Sigmoid colon (tissue), 7 donors: ENCODE data around the gene MFSD2A. TPM values are rescaled to one million over a fixed set of nuclear protein-coding genes. Genes with fewer than 3 reads are reported as not detected.

Experiments used
- DNase-seq: peaks from one replicate; pipeline ENCODE4 v3.0.0-alpha.2; 2019
- H3K27ac ChIP-seq, 4 donors: fragments of 200-600 bp; sonication (generic); one replicate each; pipeline ENCODE4 v1.5.1; 2016 to 2019; ENCODE audit warnings: mild to moderate bottlenecking in 1 of 4
- H3K27me3 ChIP-seq, 3 donors: fragments of 200-600 bp; sonication (generic); one replicate each; pipeline ENCODE4 v1.5.1; 2019; ENCODE audit warnings: mild to moderate bottlenecking in 1 of 3
- H3K36me3 ChIP-seq, 4 donors: fragments of 200-600 bp; sonication (generic); one replicate each; pipeline ENCODE4 v1.5.1; 2016 to 2019
- H3K4me1 ChIP-seq, 4 donors: fragments of 200-600 bp; sonication (generic); one replicate each; pipeline ENCODE4 v1.5.1; 2017 to 2019
- H3K4me3 ChIP-seq, 4 donors: fragments of 200-600 bp; sonication (generic); one replicate each; pipeline ENCODE4 v1.5.1; 2017 to 2019; ENCODE audit warnings: mild to moderate bottlenecking in 2 of 4, moderate library complexity in 1 of 4
- H3K9me3 ChIP-seq, 4 donors: fragments of 200-600 bp in 3 of 4; sonication (generic) in 3 of 4; one replicate each; pipeline versions ENCODE4 v1.5.1 to v1.6.1; 2013 to 2019
- EP300 ChIP-seq, 4 donors: sonication (generic); formaldehyde crosslinking; IDR thresholded peaks; one replicate each; pipeline ENCODE4 v1.6.1; 2017; ENCODE audit warnings: antibody characterized with exemption in 4 of 4
- POLR2A ChIP-seq, 2 donors: fragments of 450-650 bp; IDR thresholded peaks; one replicate each; pipeline ENCODE4 v1.6.1; 2016; ENCODE audit warnings: antibody characterized with exemption in 2 of 2, mild to moderate bottlenecking in 2 of 2, moderate library complexity in 2 of 2
- POLR2AphosphoS5 ChIP-seq, 4 donors: sonication (generic); formaldehyde crosslinking; IDR thresholded peaks; one replicate each; pipeline ENCODE4 v1.6.1; 2017; ENCODE audit warnings: antibody characterized with exemption in 4 of 4
- WGBS, 2 donors: extraction: QIAGEN DNeasy Blood & Tissue Kit; methylation state at CpG; one replicate each; pipeline ENCODE4 v1.1.7; 2013; 5-methylcytosine and 5-hydroxymethylcytosine counted together
- intact Hi-C: fragments of 100-400 bp; cut with DNase I; formaldehyde crosslinking; loops from one replicate; pipeline ENCODE4 v1.15.1; 2023
- polyA plus RNA-seq, 3 donors: library from polyadenylated mRNA; stranded (reverse); fragments of 200-250 nt; gene quantifications; one replicate each; pipeline ENCODE4 v1.2.3, GENCODE V29; 2013
- total RNA-seq, 4 donors: library from RNA; depleted of rRNA; stranded (reverse); fragments of >200 nt; gene quantifications; one replicate each; pipeline ENCODE4 v1.1.0, GENCODE V29; 2016
- TF ChIP-seq, protein P1 (sequence below), 4 experiments: fragments of 450-650 bp in 3 of 4; fragments of 200-600 bp in 1 of 4; IDR thresholded peaks; one replicate each; pipeline ENCODE4 v1.5.1; 2016 to 2019; ENCODE audit warnings: antibody characterized with exemption in 4 of 4, mild to moderate bottlenecking in 3 of 4, moderate library complexity in 2 of 4
- donor health status: healthy with polysubstance abuse.
- donor health status: Bipolar disorder and iron deficiency.
- donor health status: healthy.

The MFSD2A gene
- total and polyA plus RNA-seq, 7 donors = 1.3 to 26.5 (median 5.0) TPM

DNA sequence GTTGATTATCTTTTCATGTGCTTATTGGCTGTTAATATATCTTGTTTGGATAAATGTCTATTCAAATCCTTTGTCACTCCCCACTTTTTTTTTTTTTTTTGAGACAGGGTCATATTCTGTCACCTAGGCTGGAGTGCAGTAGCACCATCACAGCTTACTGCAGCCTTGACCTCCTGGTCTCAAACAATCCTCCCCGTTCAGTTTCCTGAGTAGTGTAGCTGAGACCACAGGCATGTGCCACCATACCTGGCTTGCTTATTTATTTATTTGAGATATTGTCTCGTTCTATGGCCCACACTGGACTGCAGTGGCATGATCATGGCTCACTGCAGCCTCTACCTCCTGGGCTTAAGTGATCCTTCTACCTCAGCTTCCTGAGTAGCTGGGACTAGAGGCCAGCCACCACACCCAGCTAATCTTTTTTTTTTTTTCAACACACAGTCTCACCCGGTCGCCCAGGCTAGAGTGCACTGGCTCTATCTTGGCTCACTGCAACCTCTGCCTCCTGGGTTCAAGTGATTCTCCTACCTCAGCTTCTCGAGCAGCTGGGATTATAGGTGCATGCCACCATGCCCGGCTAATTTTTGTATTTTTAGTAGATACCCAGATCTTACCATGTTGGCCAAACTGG, 39.3 kb upstream of the MFSD2A start:
- Histone ChIP-seq H3K4me3 (no peak overlapping the region), H3K9me3 (no peaks in the 10 kb centered on the region), H3K4me1 (no peaks in the 10 kb centered on the region), H3K27ac (no peak overlapping the region), H3K27me3 (no peaks in the 10 kb centered on the region), H3K36me3 (no peaks in the 10 kb centered on the region)
- intact Hi-C loops = no loop called here
- TF ChIP-seq POLR2A (IDR thresholded peaks at IDR 0.05) (no peak), POLR2AphosphoS5 (IDR thresholded peaks at IDR 0.05) (no peak), EP300 (IDR thresholded peaks at IDR 0.05) (no peak)
- TF ChIP-seq, protein P1, sequence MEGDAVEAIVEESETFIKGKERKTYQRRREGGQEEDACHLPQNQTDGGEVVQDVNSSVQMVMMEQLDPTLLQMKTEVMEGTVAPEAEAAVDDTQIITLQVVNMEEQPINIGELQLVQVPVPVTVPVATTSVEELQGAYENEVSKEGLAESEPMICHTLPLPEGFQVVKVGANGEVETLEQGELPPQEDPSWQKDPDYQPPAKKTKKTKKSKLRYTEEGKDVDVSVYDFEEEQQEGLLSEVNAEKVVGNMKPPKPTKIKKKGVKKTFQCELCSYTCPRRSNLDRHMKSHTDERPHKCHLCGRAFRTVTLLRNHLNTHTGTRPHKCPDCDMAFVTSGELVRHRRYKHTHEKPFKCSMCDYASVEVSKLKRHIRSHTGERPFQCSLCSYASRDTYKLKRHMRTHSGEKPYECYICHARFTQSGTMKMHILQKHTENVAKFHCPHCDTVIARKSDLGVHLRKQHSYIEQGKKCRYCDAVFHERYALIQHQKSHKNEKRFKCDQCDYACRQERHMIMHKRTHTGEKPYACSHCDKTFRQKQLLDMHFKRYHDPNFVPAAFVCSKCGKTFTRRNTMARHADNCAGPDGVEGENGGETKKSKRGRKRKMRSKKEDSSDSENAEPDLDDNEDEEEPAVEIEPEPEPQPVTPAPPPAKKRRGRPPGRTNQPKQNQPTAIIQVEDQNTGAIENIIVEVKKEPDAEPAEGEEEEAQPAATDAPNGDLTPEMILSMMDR (IDR thresholded peaks at IDR 0.05) = no peak
- WGBS, 2 donors = 70 to 83% methylated on average over 6 of the region's 6 CpGs
- DNase-seq = no peak

DNA sequence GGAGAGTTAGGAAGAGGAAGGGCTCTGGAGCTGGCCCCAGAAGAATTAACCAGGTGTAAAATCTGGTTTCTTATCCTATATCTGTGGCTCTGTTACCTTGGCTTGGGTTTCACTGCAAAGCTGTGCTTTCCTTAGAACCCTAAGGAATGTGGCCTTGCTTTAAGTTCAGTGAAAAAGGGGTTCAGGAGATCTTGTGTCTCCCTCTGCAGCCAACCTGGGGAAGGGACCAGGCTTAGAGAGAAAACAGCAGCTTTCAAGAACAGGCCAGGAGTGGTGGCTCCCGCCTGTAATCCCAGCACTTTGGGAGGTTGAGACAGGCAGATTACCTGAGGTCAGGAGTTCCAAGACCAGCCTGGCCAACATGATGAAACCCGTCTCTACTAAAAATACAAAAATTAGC, 37.1 kb upstream of the MFSD2A start:
- Histone ChIP-seq H3K4me3 (no peak overlapping the region), H3K27ac (no peak overlapping the region), H3K36me3 (no peaks in the 10 kb centered on the region), H3K27me3 (peaks cover 0 to 13% (median 4%) of the 10 kb centered on the region in 3 donors), H3K9me3 (no peaks in the 10 kb centered on the region), H3K4me1 (no peaks in the 10 kb centered on the region)
- WGBS, 2 donors = 94% methylated on average over 2 of the region's 2 CpGs
- intact Hi-C loops = loop anchor here (2.0 kb wide), 1 partner anchor 55 kb away; no protein-coding TSS in a partner anchor
- DNase-seq = no peak
- TF ChIP-seq POLR2AphosphoS5 (IDR thresholded peaks at IDR 0.05) (no peak), EP300 (IDR thresholded peaks at IDR 0.05) (no peak), POLR2A (IDR thresholded peaks at IDR 0.05) (no peak)
- TF ChIP-seq, protein P1 (IDR thresholded peaks at IDR 0.05) = no peak

DNA sequence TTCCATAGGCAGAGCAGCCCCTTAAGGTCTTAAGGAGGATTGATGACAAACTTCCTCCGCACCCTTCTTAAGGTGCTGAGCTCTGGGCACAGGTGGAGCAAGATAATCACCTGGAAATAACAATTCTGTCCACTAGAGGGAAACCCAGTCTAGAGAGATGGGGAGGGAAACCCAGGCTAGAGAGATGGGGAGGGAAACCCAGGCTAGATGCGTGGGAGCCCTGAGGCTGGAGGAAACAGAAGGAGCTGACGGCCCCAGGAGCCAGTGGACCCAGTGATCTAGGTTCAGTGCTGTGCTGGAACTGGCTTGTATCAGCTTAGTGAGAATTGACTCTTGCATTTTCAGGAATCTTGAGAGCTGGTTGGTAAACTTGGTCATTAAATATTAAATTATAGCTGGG, 35.4 kb upstream of the MFSD2A start:
- TF ChIP-seq, protein P1 (IDR thresholded peaks at IDR 0.05) = peak; percentile 21 to 61 (median 38)
- TF ChIP-seq POLR2A (IDR thresholded peaks at IDR 0.05) = no peak
- no peak overlapping the region for H3K4me3 ChIP-seq
- no peak overlapping the region for H3K27ac ChIP-seq
- H3K27me3 ChIP-seq = peaks cover 0 to 13% (median 4%) of the 10 kb centered on the region in 3 donors
- WGBS, 2 donors = 9 to 24% methylated on average over 3 of the region's 3 CpGs
- H3K4me1 ChIP-seq = no peaks in the 10 kb centered on the region
- intact Hi-C loops = loop anchor here (2.0 kb wide), 1 partner anchor 53 kb away; no protein-coding TSS in a partner anchor
- no peaks in the 10 kb centered on the region for H3K36me3 ChIP-seq
- DNase-seq = no peak
- no peaks in the 10 kb centered on the region for H3K9me3 ChIP-seq

DNA sequence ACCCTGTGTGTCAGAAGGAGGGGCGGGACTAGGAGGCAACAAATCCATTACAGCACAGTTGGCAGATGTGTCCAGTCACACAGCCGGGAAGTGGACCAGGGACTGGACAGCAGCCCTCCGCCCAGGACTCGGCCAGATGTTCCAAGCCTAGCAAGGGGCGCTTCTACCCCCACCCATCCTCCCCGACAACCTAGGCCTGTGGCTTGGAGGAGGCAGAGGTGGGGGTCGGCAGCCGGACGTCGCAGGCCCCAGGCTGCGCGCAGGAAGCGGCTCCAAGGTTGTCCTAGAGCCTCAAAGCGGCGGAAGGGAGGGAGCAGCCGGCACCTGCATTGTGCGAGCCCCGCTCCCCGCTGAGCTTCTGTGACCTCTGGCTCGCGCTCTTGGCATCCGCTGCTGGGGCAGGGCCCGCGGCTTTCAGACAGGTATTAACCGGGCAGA, 32.7 kb upstream of the MFSD2A start:
- 68 to 85% methylated on average over 25 of the region's 25 CpGs for WGBS, 2 donors
- no peaks in the 10 kb centered on the region for H3K36me3 ChIP-seq
- H3K9me3 ChIP-seq = no peaks in the 10 kb centered on the region
- H3K4me1 ChIP-seq = no peaks in the 10 kb centered on the region
- intact Hi-C loops = no loop called here
- TF ChIP-seq, protein P1 (IDR thresholded peaks at IDR 0.05) = no peak
- TF ChIP-seq EP300 (IDR thresholded peaks at IDR 0.05) (no peak), POLR2AphosphoS5 (IDR thresholded peaks at IDR 0.05) (no peak), POLR2A (IDR thresholded peaks at IDR 0.05) (no peak)
- H3K4me3 ChIP-seq = no peak overlapping the region
- H3K27me3 ChIP-seq = peaks cover 0 to 13% (median 4%) of the 10 kb centered on the region in 3 donors
- no peak overlapping the region for H3K27ac ChIP-seq
- no peak for DNase-seq
